GM12892 (cell line): Measurements from ENCODE around the gene SFXN4.

ENCODE experiments used
- POLR2A ChIP-seq: IDR thresholded peaks from 2 replicates; pipeline ENCODE4 v1.6.1; 2011; ENCODE audit warnings: low read depth, low read length, control low read depth
- POLR2AphosphoS5 ChIP-seq: IDR thresholded peaks from 2 replicates; pipeline ENCODE4 v1.6.1; 2011; ENCODE audit warnings: low read depth, low read length, control low read depth

DNA sequence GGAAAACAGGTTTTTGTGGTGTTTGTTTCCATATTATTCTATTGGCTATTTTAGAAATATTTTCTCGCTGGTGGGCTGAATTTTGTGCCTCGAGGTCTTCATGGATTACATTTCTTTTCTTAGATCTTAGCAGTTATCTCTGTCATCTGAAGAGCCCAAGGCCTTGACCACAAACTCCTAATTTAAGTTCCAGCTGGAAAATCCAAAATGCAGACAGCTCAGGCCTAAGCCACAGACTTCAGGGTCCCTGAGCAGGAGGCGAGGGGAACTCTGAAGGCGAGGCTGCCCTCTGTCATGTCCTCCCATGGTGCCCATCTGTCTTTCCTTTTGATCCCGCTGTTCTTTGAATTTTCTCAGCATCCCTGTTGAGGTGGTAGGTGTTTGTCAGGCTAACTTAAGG is 47.3 kb downstream of the SFXN4 start:
- TF ChIP-seq POLR2A (no peak), POLR2AphosphoS5 (no peak)
